Measurements from ENCODE around the gene BIN1.

DNA sequence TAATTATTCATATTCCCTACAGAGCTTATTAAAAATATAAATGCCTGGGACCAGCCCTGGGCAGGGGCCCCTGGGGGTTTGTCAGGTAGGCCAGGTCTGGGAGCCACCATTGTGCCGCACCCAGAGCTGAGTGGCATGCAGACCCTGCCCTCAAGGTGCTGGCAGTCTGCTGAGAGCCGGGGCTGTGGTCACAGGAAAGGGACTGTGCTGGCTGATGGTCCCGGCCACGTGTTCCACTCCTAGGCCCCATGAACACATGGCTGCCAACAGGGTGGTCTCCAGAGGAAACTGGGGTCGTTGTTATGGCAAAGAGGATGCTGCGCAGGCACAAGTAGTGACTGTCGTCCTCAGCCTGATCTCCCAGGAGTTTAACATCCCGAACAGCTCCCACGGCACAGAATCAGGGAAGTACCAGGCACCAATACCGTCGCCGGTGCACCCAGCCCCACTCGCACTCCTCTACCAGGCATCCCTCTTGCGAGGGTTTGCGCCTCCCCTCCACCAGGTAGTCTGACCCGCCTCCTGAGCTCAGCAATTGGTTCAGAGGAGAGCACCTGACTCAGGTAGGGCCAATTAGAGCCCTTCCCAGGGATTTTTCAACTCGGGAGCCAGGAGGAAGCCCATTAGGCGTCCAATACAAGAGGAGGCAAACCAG is 39.2 kb upstream of the BIN1 start:
- TF ChIP-seq, protein P1, sequence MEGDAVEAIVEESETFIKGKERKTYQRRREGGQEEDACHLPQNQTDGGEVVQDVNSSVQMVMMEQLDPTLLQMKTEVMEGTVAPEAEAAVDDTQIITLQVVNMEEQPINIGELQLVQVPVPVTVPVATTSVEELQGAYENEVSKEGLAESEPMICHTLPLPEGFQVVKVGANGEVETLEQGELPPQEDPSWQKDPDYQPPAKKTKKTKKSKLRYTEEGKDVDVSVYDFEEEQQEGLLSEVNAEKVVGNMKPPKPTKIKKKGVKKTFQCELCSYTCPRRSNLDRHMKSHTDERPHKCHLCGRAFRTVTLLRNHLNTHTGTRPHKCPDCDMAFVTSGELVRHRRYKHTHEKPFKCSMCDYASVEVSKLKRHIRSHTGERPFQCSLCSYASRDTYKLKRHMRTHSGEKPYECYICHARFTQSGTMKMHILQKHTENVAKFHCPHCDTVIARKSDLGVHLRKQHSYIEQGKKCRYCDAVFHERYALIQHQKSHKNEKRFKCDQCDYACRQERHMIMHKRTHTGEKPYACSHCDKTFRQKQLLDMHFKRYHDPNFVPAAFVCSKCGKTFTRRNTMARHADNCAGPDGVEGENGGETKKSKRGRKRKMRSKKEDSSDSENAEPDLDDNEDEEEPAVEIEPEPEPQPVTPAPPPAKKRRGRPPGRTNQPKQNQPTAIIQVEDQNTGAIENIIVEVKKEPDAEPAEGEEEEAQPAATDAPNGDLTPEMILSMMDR (IDR thresholded peaks at IDR 0.05; ENCODE audit: insufficient read depth, low read depth, low read length), result no peak
- TF ChIP-seq EZH2 (IDR thresholded peaks at IDR 0.05; ENCODE audit: insufficient read depth, low read length), result no peak

Measured in astrocyte (in vitro differentiated cells and primary cell).